A673 (cell line): Measurements from ENCODE around the gene MYOG. TPM values are rescaled to one million over a fixed set of nuclear protein-coding genes. Genes with fewer than 3 reads are reported as not detected.

Experiments used
- BruUV-seq: library from RNA; stranded (reverse); fragments of 400-500 nt; replicated peaks from 2 replicates; lab custom pipeline; 2021; lab: Mats Ljungman, UMichigan
- CTCF ChIA-PET: fragments of 300-600 bp; sonication (Branson Sonifier 250); formaldehyde crosslinking; loops from one replicate; lab custom pipeline; 2022; ENCODE audit warnings: antibody characterized with exemption; lab: Charles Lee
- POLR2A ChIA-PET: fragments of 300-600 bp; sonication (Branson Sonifier 250); formaldehyde crosslinking; loops from one replicate; lab custom pipeline; 2022; ENCODE audit warnings: antibody characterized with exemption; ENCODE audit not compliant: low non-redundant PET; lab: Charles Lee
- DNase-seq: peaks from one replicate; pipeline ENCODE4 v3.0.0-alpha.2; 2015; ENCODE audit warnings: low spot score
- H3K27ac ChIP-seq: fragments of 200-600 bp; sonication (generic); 2 replicates; pipeline ENCODE4 v1.5.1; 2016; ENCODE audit warnings: mixed run types, low read depth, mild to moderate bottlenecking, mixed read lengths, antibody characterized with exemption, low read length; ENCODE audit not compliant: poor library complexity, severe bottlenecking
- H3K27me3 ChIP-seq: fragments of 200-600 bp; sonication (generic); replicated peaks from 2 replicates; pipeline ENCODE4 v1.6.1; 2017; ENCODE audit warnings: mixed run types, low read depth, mild to moderate bottlenecking, mixed read lengths, antibody characterized with exemption, low read length; ENCODE audit not compliant: insufficient read depth, poor library complexity
- H3K36me3 ChIP-seq: fragments of 200-600 bp; sonication (generic); 2 replicates; pipeline ENCODE4 v1.6.1; 2016; ENCODE audit warnings: mixed run types, mild to moderate bottlenecking, mixed read lengths, antibody characterized with exemption, low read length; ENCODE audit not compliant: insufficient read depth, poor library complexity, severe bottlenecking
- H3K4me1 ChIP-seq: fragments of 200-600 bp; sonication (generic); 2 replicates; pipeline ENCODE4 v1.6.1; 2017; ENCODE audit warnings: mixed run types, mild to moderate bottlenecking, mixed read lengths, antibody characterized with exemption, low read length; ENCODE audit not compliant: insufficient read depth, poor library complexity, severe bottlenecking
- H3K4me3 ChIP-seq: fragments of 200-600 bp; sonication (generic); 2 replicates; pipeline ENCODE4 v1.5.1; 2016; ENCODE audit warnings: low read depth, mixed run types, mild to moderate bottlenecking, mixed read lengths, low read length; ENCODE audit not compliant: poor library complexity, severe bottlenecking
- H3K9me3 ChIP-seq: fragments of 200-600 bp; sonication (generic); 2 replicates; pipeline ENCODE4 v1.6.1; 2016; ENCODE audit warnings: mixed run types, low read depth, mild to moderate bottlenecking, mixed read lengths, antibody characterized with exemption, low read length; ENCODE audit not compliant: poor library complexity, severe bottlenecking
- EZH2 ChIP-seq: fragments of 200-600 bp; sonication (generic); IDR thresholded peaks from 2 replicates; pipeline ENCODE4 v1.6.1; 2017; ENCODE audit warnings: borderline replicate concordance, low read depth, mild to moderate bottlenecking, mixed read lengths, antibody characterized with exemption, low read length; ENCODE audit not compliant: poor library complexity, severe bottlenecking
- intact Hi-C: fragments of 100-400 bp; cut with micrococcal nuclease; formaldehyde crosslinking; loops from one replicate; pipeline ENCODE4 v1.10.0; 2022; ENCODE audit not compliant: unreplicated experiment
- total RNA-seq: library from RNA; stranded (reverse); gene quantifications from 2 replicates; pipeline ENCODE4 v1.2.3, GENCODE V29; 2021
- TF ChIP-seq, protein P1 (sequence below): fragments of 300-800, 200-600 bp; sonication (generic); conservative IDR thresholded peaks from 2 replicates; pipeline ENCODE4 v1.5.1; 2017; ENCODE audit warnings: low read depth, mild to moderate bottlenecking, antibody characterized with exemption, low read length, moderate library complexity, mixed read lengths

MYOG gene
- total RNA-seq, 1 experiment from 2014 or later, result not detected

DNA sequence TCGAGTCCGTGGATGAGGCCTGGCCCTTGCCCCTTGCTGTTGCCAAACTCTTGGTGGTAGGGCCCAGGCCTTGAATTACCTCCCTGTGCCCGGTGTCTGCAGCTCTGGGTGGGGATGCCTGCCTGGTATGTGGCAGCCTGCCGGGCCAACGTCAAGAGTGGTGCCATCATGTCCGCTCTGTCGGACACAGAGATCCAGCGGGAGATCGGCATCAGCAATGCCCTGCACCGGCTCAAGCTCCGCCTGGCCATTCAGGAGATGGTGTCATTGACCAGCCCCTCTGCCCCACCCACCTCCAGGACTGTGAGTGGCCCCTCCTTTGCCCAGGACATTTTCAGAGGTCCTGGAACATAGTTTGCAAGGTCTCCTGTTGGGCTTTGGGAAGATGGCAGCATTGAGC is 25.7 kb downstream of the MYOG start:
- ChIA-PET POLR2A (no interaction called here), CTCF (no interaction called here)
- intact Hi-C loops, result no loop called here

DNA sequence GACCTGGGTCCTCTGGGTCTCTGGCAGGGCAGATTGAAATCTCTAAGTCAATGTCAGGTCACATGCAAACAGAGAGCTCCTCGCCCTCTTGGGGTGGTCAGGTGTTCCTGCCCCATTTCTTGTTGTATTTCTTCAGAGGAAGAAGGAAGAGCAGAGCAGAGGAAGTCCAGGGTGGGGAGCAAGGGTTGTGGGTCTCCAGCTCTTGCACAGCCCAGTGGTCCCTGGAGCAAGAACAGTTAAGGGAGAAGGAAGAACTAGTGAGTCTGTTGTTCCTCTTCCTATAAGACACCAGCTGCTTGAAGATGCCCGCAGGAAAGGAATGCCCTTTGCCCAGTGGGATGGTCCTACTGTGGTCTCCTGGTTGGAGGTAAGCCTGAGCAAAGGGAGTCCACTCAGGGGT is 26.3 kb downstream of the MYOG start:
- no peak overlapping the region for H3K4me3 ChIP-seq
- no peaks in the 10 kb centered on the region for H3K9me3 ChIP-seq
- H3K27ac ChIP-seq, result no peak overlapping the region
- no peak for DNase-seq
- BruUV-seq, result no TSS peak
- POLR2A ChIA-PET, result no interaction called here
- no peak for TF ChIP-seq EZH2
- TF ChIP-seq, protein P1, sequence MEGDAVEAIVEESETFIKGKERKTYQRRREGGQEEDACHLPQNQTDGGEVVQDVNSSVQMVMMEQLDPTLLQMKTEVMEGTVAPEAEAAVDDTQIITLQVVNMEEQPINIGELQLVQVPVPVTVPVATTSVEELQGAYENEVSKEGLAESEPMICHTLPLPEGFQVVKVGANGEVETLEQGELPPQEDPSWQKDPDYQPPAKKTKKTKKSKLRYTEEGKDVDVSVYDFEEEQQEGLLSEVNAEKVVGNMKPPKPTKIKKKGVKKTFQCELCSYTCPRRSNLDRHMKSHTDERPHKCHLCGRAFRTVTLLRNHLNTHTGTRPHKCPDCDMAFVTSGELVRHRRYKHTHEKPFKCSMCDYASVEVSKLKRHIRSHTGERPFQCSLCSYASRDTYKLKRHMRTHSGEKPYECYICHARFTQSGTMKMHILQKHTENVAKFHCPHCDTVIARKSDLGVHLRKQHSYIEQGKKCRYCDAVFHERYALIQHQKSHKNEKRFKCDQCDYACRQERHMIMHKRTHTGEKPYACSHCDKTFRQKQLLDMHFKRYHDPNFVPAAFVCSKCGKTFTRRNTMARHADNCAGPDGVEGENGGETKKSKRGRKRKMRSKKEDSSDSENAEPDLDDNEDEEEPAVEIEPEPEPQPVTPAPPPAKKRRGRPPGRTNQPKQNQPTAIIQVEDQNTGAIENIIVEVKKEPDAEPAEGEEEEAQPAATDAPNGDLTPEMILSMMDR, result no peak
- CTCF ChIA-PET, result interaction anchor here (1.1 kb wide), 1 partner anchor 19 kb away, joined by 6 read pairs; no protein-coding TSS in a partner anchor
- no peaks in the 10 kb centered on the region for H3K4me1 ChIP-seq
- no peaks in the 10 kb centered on the region for H3K27me3 ChIP-seq
- no peaks in the 10 kb centered on the region for H3K36me3 ChIP-seq
- intact Hi-C loops, result no loop called here

More for the DNA sequence above, 25.7 kb downstream of the MYOG start:
- Histone ChIP-seq H3K27me3 (no peaks in the 10 kb centered on the region), H3K9me3 (no peaks in the 10 kb centered on the region), H3K4me3 (no peak overlapping the region), H3K27ac (no peak overlapping the region), H3K4me1 (no peaks in the 10 kb centered on the region), H3K36me3 (no peaks in the 10 kb centered on the region)
- DNase-seq, result no peak
- TF ChIP-seq EZH2, result no peak
- TF ChIP-seq, protein P1, result no peak
- BruUV-seq, result no TSS peak

DNA sequence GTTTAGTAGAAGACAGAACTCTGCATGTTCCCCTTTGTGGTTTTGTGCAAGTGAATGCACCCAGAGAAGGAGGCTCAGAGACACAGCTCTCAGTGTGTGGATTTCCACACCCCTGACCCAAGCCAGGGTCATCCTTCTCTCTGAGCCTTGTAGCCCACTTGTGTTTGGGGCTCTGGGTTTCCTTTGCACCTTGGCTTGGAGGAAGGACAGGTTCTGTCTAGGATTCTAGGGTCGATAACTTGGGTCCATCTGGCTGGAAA is 27.2 kb downstream of the MYOG start:
- no peaks in the 10 kb centered on the region for H3K9me3 ChIP-seq
- intact Hi-C loops, result no loop called here
- no peak for DNase-seq
- TF ChIP-seq, protein P1, result no peak
- no peak for TF ChIP-seq EZH2
- CTCF ChIA-PET, result interaction anchor here (1.0 to 1.1 kb wide), 2 partner anchors 18 to 88 kb away, joined by 6 to 9 read pairs; no protein-coding TSS in a partner anchor
- no peaks in the 10 kb centered on the region for H3K36me3 ChIP-seq
- POLR2A ChIA-PET, result no interaction called here
- no peak overlapping the region for H3K27ac ChIP-seq
- no TSS peak for BruUV-seq
- no peaks in the 10 kb centered on the region for H3K27me3 ChIP-seq
- no peak overlapping the region for H3K4me3 ChIP-seq
- H3K4me1 ChIP-seq, result no peaks in the 10 kb centered on the region
